Stimulated activated memory B cell treated with anti-CD40 and anti-IgM and Interleukin-4, amounts not matched to agents 10 μg/mL and 1 μg/mL and 100 μg/mL, for 72 hours (primary cell): ENCODE measurements around the gene TMEM223.

Source experiments
- ATAC-seq: fragments of 150-1000 bp; cut with Tn5 transposase; 2 replicates; pipeline ENCODE4 v1.10.0; 2021
- H3K27ac Mint-ChIP-seq: one replicate; pipeline ENCODE4 v1.8.0; 2022; ENCODE audit warnings: mild to moderate bottlenecking, mixed read lengths
- H3K27me3 Mint-ChIP-seq: one replicate; pipeline ENCODE4 v1.8.0; 2022; ENCODE audit warnings: mixed read lengths
- H3K36me3 Mint-ChIP-seq: one replicate; pipeline ENCODE4 v1.8.0; 2022; ENCODE audit warnings: mixed read lengths
- H3K4me1 Mint-ChIP-seq: one replicate; pipeline ENCODE4 v1.8.0; 2022; ENCODE audit warnings: mixed read lengths
- H3K4me3 Mint-ChIP-seq: one replicate; pipeline ENCODE4 v1.8.0; 2022; ENCODE audit warnings: mild to moderate bottlenecking, moderate library complexity, mixed read lengths
- H3K9me3 Mint-ChIP-seq: one replicate; pipeline ENCODE4 v1.8.0; 2022; ENCODE audit warnings: mixed read lengths

Gene TMEM223

GRCh38 chr11:62747475-62748160 is 44.2 kb downstream of the TMEM223 start:
- Mint-ChIP-seq H3K4me3 (no peak overlapping the region), H3K27me3 (no peaks in the 10 kb centered on the region), H3K27ac (no peak overlapping the region), H3K9me3 (no peaks in the 10 kb centered on the region), H3K4me1 (peaks cover 18% of the 10 kb centered on the region), H3K36me3 (peaks cover 7% of the 10 kb centered on the region)
- no peak for ATAC-seq
